Natural killer cell treated with Interleukin-12 subunit alpha and Interleukin-12 subunit beta and Interleukin-15 and Interleukin-18, amount 100 ng/mL, for 72 hours (primary cell): ENCODE data around the gene CXCL17. TPM values are rescaled to one million over a fixed set of nuclear protein-coding genes. Genes with fewer than 3 reads are reported as not detected.
A peak's percentile ranks its signal among the peaks of the same experiment; 100 is the strongest.

Experiments
- ATAC-seq, 2 donors: fragments of 150-1000 bp; cut with Tn5 transposase in 1 of 2; sonication (Bioruptor Pico), chemical (Tn5 transposase) in 1 of 2; 2 replicates each; pipeline ENCODE4 v1.10.0; 2021
- DNase-seq: peaks from one replicate; pipeline ENCODE4 v3.0.0; 2022; ENCODE audit warnings: low spot score
- H3K27ac Mint-ChIP-seq, 2 donors: 1 replicate in 1 of 2; 2 replicates in 1 of 2; pipeline ENCODE4 v1.8.0; 2022; ENCODE audit warnings: mixed read lengths in 2 of 2, mild to moderate bottlenecking in 1 of 2, moderate library complexity in 1 of 2
- H3K27me3 Mint-ChIP-seq, 2 donors: 1 replicate in 1 of 2; 2 replicates in 1 of 2; pipeline ENCODE4 v1.8.0; 2022; ENCODE audit warnings: mixed read lengths in 2 of 2
- H3K36me3 Mint-ChIP-seq: one replicate; pipeline ENCODE4 v1.8.0; 2022; ENCODE audit warnings: mixed read lengths
- H3K4me1 Mint-ChIP-seq, 2 donors: 1 replicate in 1 of 2; 2 replicates in 1 of 2; pipeline ENCODE4 v1.8.0; 2022; ENCODE audit warnings: low read depth in 2 of 2, mixed read lengths in 2 of 2, mild to moderate bottlenecking in 1 of 2
- H3K4me3 Mint-ChIP-seq: one replicate; pipeline ENCODE4 v1.8.0; 2022; ENCODE audit warnings: mixed read lengths
- H3K9me3 Mint-ChIP-seq: 2 replicates; pipeline ENCODE4 v1.8.0; 2022; ENCODE audit warnings: mixed read lengths
- total RNA-seq, 2 donors: library from RNA; stranded (reverse); gene quantifications; one replicate each; pipeline ENCODE4 v1.2.3, GENCODE V29; 2022

Gene CXCL17
- total RNA-seq, 2 donors from 2014 or later: not detected

DNA sequence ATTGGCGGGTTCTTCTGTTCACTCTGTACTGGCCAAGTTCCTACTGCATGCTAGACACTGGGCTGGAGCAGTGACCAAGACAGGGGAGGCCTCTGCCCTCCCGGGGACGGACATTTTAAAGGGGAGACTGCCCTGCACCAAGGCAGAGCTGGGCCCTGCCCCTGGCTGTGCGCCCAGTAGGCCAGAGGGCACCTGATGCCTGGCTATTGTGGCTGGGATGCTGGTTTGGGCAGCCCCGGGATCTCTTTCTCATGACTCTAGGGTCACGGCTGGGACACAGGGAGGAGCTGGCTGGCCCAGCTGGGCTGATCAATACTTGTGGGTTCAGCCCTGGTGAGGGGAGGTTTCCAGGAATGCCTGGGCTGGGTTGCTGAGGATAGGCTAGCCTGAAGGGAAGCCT, 33.3 kb downstream of the CXCL17 start:
- Mint-ChIP-seq H3K36me3 (no peaks in the 10 kb centered on the region), H3K4me3 (no peak overlapping the region), H3K27me3 (no peaks in the 10 kb centered on the region), H3K4me1 (peaks cover 0 to 9% of the 10 kb centered on the region in 2 donors), H3K27ac (no peak overlapping the region), H3K9me3 (no peaks in the 10 kb centered on the region)
- DNase-seq: no peak
- no peak for ATAC-seq

DNA sequence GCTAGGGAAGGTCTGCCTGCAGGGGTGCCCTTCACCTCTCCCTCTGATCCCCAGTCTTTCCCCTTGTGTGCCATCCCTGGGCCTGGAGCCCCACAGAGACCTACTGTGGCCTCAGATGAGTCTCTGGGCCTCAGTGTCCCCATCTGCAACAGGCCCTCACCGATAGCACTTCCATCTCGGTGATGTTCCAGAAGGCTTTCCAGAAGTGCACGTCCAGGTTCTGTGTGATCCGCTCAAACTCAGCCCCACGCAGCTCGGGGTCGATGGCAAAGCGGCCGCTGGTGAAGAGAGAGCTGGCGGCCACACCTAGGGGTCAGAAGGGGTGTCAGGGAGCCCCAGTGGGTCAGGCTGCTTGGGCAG, 35.0 kb downstream of the CXCL17 start:
- Mint-ChIP-seq H3K4me1 (peaks cover 0 to 9% of the 10 kb centered on the region in 2 donors), H3K36me3 (no peaks in the 10 kb centered on the region), H3K9me3 (no peaks in the 10 kb centered on the region), H3K4me3 (no peak overlapping the region), H3K27me3 (no peaks in the 10 kb centered on the region), H3K27ac (no peak overlapping the region)
- no peak for ATAC-seq
- no peak for DNase-seq

GRCh38 chr19:42407085-42407815, 35.5 kb downstream of the CXCL17 start:
- H3K4me3 Mint-ChIP-seq: no peak overlapping the region
- ATAC-seq (no peak), DNase-seq (no peak)
- no peaks in the 10 kb centered on the region for H3K27me3 Mint-ChIP-seq
- H3K9me3 Mint-ChIP-seq: no peaks in the 10 kb centered on the region
- no peak overlapping the region for H3K27ac Mint-ChIP-seq
- H3K4me1 Mint-ChIP-seq: peaks cover 0 to 11% of the 10 kb centered on the region in 2 donors
- H3K36me3 Mint-ChIP-seq: no peaks in the 10 kb centered on the region

- ATAC-seq (no peak), DNase-seq (no peak)
- H3K9me3 Mint-ChIP-seq: no peaks in the 10 kb centered on the region
- peaks cover 0 to 20% of the 10 kb centered on the region in 2 donors for H3K4me1 Mint-ChIP-seq
- no peak overlapping the region for H3K27ac Mint-ChIP-seq
- no peak overlapping the region for H3K4me3 Mint-ChIP-seq
- H3K36me3 Mint-ChIP-seq: no peaks in the 10 kb centered on the region
- H3K27me3 Mint-ChIP-seq: no peaks in the 10 kb centered on the region
These were observed 36.6 kb downstream of the CXCL17 start for GRCh38 chr19:42406111-42406510.

- Mint-ChIP-seq H3K4me3 (no peak overlapping the region), H3K9me3 (no peaks in the 10 kb centered on the region), H3K27ac (no peak overlapping the region), H3K36me3 (no peaks in the 10 kb centered on the region), H3K4me1 (peaks cover 12 to 27% of the 10 kb centered on the region in 2 donors), H3K27me3 (no peaks in the 10 kb centered on the region)
- ATAC-seq (no peak), DNase-seq (no peak)
These were observed 39.2 kb downstream of the CXCL17 start for GRCh38 chr19:42403586-42403985.

GRCh38 chr19:42402376-42403116, 40.2 kb downstream of the CXCL17 start:
- ATAC-seq (no peak), DNase-seq (no peak)
- Mint-ChIP-seq H3K4me1 (peaks cover 18 to 27% of the 10 kb centered on the region in 2 donors), H3K27ac (peak overlapping the region; percentile 47 to 48), H3K36me3 (no peaks in the 10 kb centered on the region), H3K4me3 (peak overlapping the region; percentile 81), H3K27me3 (no peaks in the 10 kb centered on the region), H3K9me3 (no peaks in the 10 kb centered on the region)

GRCh38 chr19:42401365-42402303, 41.1 kb downstream of the CXCL17 start:
- Mint-ChIP-seq H3K4me3 (peak overlapping the region; percentile 81), H3K9me3 (no peaks in the 10 kb centered on the region), H3K27ac (peak overlapping the region; percentile 47 to 62), H3K4me1 (peaks cover 27 to 33% of the 10 kb centered on the region in 2 donors), H3K36me3 (no peaks in the 10 kb centered on the region), H3K27me3 (no peaks in the 10 kb centered on the region)
- ATAC-seq (peak; percentile 81), DNase-seq (peak; percentile 81)

GRCh38 chr19:42400404-42400803, 42.3 kb downstream of the CXCL17 start:
- Mint-ChIP-seq H3K9me3 (no peaks in the 10 kb centered on the region), H3K4me1 (peaks cover 36 to 37% of the 10 kb centered on the region in 2 donors), H3K4me3 (no peak overlapping the region), H3K27ac (peak overlapping the region in 1 of 2 donors; percentile 73), H3K36me3 (no peaks in the 10 kb centered on the region), H3K27me3 (no peaks in the 10 kb centered on the region)
- no peak for ATAC-seq
- no peak for DNase-seq

DNA sequence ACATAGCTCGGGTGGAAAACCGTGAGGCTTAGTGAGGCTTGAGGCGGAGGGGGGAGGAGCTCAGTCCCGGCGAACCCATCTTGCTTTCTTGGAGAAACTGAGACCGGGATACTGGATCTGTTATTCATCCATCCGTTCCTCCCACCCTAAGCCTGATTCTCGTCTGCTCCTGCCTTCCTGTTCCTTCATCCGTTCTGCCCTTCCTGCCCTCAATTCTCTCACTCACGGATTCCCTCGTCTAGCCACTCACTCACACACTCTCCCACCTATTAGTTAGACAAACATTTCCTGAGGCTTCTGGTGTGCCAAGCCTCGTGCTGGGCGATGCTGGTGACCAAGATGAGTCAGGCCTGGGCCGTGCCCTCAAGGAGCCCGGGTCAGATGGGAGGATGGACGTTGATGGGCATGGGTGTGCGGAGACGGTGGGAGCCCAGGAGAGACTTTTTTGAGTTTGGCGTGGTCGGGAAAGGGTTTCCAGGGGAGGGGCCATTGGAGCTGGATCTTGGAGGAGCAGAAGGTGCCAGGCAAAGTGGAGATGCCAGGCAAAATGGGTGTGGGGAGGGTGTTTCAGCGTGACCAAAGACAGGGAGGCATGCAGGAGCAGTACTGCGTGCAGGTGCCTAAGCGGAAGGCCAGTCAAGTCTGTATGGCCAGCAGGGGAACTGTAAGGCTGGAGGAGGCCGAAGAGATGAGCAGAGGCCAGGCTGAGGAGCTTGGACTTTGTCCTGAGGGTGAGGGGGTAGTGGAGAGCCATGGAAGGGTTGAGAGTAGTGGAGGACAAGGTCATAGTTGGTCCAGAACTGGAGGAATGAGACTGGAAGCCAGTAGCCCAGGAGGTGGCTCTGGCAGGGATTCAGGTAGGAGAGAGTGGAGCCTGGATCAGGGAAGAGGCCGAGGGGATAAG, 45.2 kb downstream of the CXCL17 start:
- ATAC-seq: no peak
- Mint-ChIP-seq H3K9me3 (no peaks in the 10 kb centered on the region), H3K27me3 (no peaks in the 10 kb centered on the region), H3K27ac (peak overlapping the region; percentile 95), H3K4me1 (peaks cover 36 to 37% of the 10 kb centered on the region in 2 donors), H3K36me3 (no peaks in the 10 kb centered on the region), H3K4me3 (peak overlapping the region; percentile 91)
- DNase-seq: no peak

DNA sequence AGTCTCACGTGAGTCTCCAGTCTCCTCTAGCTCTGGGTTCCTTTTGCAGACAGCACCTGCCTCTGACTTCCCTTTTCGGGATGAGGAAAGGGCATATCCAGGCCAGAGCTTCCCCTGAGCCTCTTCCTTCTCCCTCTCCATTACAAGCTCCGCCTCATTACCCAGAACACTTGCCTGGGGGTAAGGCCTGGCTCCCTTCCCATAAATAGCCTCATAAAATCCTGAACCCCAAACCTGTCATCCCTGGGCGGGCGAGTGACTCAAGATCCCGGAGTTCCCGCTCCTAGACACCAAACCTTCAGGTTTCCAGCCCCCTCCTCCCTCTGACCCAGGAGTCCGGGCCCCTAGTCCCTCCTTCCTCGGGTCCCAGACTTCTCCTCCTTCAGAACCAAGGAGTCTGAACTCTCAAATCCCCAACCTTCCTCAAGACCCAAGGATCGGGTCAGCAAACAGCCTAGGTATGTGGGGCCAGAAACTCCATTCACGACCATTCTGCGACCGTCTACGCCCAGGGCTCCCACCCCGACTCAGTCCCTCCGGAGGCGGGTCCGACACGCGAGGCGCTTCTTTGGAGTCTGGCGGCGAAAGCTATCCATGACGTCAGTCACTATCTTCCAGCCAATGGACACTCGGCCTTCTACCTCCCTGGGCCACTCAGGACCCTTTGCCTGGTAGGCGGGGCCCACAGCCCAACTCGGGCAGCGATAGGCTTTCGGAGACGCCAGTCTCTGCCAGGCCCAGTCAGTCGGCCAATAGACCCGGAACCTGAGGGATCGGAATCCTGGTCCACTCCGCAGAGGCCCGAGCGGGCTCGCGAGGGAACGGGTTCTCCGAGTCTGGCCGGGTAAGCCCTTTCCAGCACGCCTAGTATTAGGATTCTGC, 46.1 kb downstream of the CXCL17 start:
- Mint-ChIP-seq H3K27ac (peak overlapping the region; percentile 95), H3K9me3 (no peaks in the 10 kb centered on the region), H3K4me3 (peak overlapping the region; percentile 91), H3K36me3 (no peaks in the 10 kb centered on the region), H3K4me1 (peaks cover 28 to 36% of the 10 kb centered on the region in 2 donors), H3K27me3 (peaks cover 4 to 7% of the 10 kb centered on the region in 2 donors)
- ATAC-seq (peak; percentile 98 to 99), DNase-seq (peak; percentile 99)

- Mint-ChIP-seq H3K27ac (no peak overlapping the region), H3K4me3 (no peak overlapping the region), H3K36me3 (no peaks in the 10 kb centered on the region), H3K9me3 (no peaks in the 10 kb centered on the region), H3K27me3 (peaks cover 15 to 19% of the 10 kb centered on the region in 2 donors), H3K4me1 (peaks cover 20 to 30% of the 10 kb centered on the region in 2 donors)
- no peak for DNase-seq
- no peak for ATAC-seq
These were observed 48.0 kb downstream of the CXCL17 start for GRCh38 chr19:42394751-42395150.

- Mint-ChIP-seq H3K4me3 (no peak overlapping the region), H3K36me3 (no peaks in the 10 kb centered on the region), H3K4me1 (peaks cover 13 to 15% of the 10 kb centered on the region in 2 donors), H3K27me3 (peaks cover 22 to 23% of the 10 kb centered on the region in 2 donors), H3K9me3 (no peaks in the 10 kb centered on the region), H3K27ac (no peak overlapping the region)
- no peak for DNase-seq
- no peak for ATAC-seq
These were observed 50.6 kb downstream of the CXCL17 start for GRCh38 chr19:42392165-42392564.
